Activated CD4-positive, alpha-beta T cell treated with anti-CD3 and anti-CD28 coated beads, Interleukin-2, amount 50 U/mL, for 4 hours (primary cell): ENCODE data around the gene ZNF608.

Experiments used
- DNase-seq, 2 experiments: peaks; one replicate each; pipeline ENCODE4 v3.0.0-alpha.2; 2020

The ZNF608 gene

GRCh38 chr5:124714910-124715309 lies 31.5 kb downstream of the ZNF608 start:
- DNase-seq, result no peak

GRCh38 chr5:124713595-124713994 lies 32.8 kb downstream of the ZNF608 start:
- no peak for DNase-seq

GRCh38 chr5:124712731-124713305 lies 33.6 kb downstream of the ZNF608 start:
- DNase-seq, result no peak

GRCh38 chr5:124708086-124708485 lies 38.4 kb downstream of the ZNF608 start:
- DNase-seq, result no peak

- no peak for DNase-seq
Measured at GRCh38 chr5:124707520-124707919, 38.9 kb downstream of the ZNF608 start.

- no peak for DNase-seq
Measured at GRCh38 chr5:124706729-124707361, 39.6 kb downstream of the ZNF608 start.

GRCh38 chr5:124706051-124706450 lies 40.4 kb downstream of the ZNF608 start:
- DNase-seq, result no peak

GRCh38 chr5:124705577-124705976 lies 40.9 kb downstream of the ZNF608 start:
- DNase-seq, result no peak

GRCh38 chr5:124704594-124705284 lies 41.7 kb downstream of the ZNF608 start:
- no peak for DNase-seq

- no peak for DNase-seq
Measured at GRCh38 chr5:124703995-124704394, 42.4 kb downstream of the ZNF608 start.

- no peak for DNase-seq
Measured at GRCh38 chr5:124702525-124702924, 43.9 kb downstream of the ZNF608 start.

- DNase-seq, result no peak
Measured at GRCh38 chr5:124701873-124702425, 44.5 kb downstream of the ZNF608 start.

GRCh38 chr5:124701016-124701415 lies 45.4 kb downstream of the ZNF608 start:
- no peak for DNase-seq

- DNase-seq, result no peak
Measured at GRCh38 chr5:124700333-124700732, 46.1 kb downstream of the ZNF608 start.

- no peak for DNase-seq
Measured at GRCh38 chr5:124698770-124699169, 47.7 kb downstream of the ZNF608 start.

- no peak for DNase-seq
Measured at GRCh38 chr5:124697933-124698591, 48.4 kb downstream of the ZNF608 start.

GRCh38 chr5:124697501-124697900 lies 48.9 kb downstream of the ZNF608 start:
- no peak for DNase-seq

GRCh38 chr5:124696898-124697297 lies 49.5 kb downstream of the ZNF608 start:
- no peak for DNase-seq
